HG03442 (cell line): Measurements from ENCODE around the gene UGGT1.

Experiments
- ATAC-seq: cut with Tn5 transposase; IDR thresholded peaks from one replicate; pipeline ENCODE4 v1.9.1; 2021; ENCODE audit warnings: mild to moderate bottlenecking, moderate library complexity; ENCODE audit not compliant: unreplicated experiment

UGGT1 gene

DNA sequence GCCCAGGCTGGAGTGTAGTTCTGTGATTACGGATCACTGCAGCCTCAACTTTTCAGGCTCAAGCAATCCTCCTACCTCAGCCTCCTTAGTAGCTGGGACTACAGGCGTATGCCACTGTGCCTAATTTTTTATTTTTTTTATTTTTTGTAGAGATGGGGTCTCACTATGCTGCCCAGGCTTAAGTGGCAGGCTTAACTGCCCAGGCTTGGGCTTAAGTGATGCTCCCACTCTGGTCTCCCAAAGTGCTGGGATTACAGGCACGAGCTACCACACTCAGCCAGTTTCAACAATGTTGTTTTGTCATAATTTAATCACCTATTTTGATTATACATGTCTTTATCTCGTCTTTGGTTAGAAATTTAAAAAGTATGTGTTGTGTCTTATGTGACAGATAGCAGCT lies 18.2 kb downstream of the UGGT1 start:
- ATAC-seq, result no peak

DNA sequence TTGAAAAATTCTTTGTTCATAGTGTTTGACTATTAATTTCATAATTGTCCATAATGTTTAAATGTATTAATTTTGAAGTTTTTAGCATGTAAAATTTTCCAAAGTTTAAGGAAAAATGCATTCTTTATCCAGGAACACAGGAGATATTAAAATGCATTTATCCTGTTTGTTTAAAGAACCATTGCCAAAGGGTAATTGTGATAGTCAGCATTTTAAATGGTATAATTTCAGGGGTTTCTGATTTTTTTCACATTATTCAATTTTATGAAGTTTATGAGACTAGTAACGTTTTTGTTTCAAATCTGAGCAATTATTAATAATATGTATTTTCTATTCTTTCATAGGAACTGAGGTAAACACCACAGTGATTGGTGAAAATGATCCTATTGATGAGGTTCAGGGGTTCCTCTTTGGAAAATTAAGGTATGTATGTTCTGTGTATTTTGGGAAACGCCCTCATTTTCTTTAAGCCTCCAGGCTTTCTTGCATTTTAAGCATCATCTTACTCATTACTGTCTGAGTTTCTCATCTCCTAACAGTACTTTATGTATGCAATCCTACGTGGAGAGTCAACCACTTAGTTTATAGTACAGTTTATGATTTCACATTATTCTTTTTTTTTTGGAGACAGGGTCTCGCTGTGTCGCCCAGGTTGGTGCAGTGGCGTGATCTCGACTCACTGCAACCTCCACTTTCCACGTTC lies 25.1 kb downstream of the UGGT1 start:
- no peak for ATAC-seq

DNA sequence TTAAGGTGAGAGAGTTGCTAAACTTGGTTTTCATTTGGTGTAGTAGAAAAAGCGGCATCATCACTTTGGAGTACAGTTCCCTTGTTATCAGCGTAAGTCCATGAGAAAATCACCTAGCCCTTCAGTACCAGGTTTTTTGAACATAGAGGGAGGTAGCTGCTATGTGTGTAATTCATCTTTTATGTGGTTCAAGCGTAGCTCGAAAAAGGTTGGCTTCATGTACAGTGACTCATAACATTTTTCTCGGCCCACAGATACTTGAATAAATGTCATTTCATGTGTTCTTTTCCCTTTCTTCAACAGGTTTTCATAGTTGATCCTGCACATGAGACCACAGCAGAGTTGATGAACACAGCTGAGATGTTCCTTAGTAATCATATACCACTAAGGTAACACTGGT lies 43.6 kb downstream of the UGGT1 start:
- ATAC-seq, result no peak

DNA sequence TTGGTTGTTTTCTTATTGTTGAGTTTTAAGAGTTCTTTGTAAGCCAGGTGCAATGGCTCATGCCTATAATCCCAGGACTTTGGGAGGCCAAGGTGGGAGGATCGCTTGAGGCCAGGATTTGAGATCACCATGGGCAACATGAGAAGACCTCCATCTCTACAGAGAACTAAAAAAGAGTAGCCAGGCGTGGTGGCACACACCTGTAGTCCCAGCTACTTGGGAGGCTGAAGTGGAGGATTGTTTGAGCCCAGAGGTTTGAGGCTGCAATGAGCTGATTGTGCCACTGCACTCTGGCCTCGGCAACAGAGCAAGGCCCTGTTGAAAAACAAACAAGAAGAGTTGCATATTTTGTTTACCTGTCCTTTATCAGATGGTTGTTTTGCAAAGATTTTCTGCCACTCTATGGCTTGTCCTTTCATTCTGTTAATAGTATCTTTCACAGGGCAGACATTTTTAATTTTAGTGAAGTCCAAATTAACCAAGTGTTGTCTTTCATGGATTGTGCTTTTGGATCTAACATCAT lies 46.2 kb downstream of the UGGT1 start:
- ATAC-seq, result no peak

DNA sequence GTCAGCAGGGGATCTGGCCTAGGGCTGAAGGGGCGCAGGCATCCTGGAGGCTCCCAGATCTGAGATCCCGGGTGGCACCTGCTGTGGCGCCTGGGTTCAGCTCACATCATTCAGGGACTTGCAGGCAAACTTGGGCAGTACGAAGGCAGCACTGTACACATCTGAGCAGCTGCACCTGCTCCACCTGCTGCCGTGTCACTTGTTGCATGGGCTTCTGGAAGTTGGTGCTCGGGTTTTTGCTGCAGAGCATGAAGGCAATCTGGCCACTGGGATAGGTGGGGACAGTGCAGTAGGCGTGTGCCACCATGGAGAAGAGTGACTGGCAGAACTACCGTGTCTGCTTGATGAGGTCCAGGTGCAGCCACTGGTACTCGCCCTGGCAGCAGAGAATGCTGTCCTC lies 48.6 kb downstream of the UGGT1 start:
- ATAC-seq, result no peak

DNA sequence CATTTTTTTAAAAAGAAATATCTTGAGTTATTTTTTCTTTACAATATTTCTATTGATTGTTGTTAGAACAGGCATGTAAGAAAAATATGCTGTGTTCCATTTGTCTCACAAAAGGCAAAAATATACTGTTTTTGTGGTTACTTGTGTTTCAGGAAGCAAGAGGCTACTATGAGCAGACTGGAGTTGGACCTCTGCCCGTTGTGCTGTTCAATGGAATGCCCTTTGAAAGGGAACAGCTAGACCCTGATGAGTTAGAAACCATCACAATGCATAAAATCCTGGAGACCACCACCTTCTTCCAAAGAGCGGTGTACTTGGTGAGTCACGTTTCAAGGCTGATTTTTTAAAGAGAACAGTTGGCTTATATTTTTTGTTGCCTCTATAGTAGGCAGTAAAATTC lies 54.7 kb downstream of the UGGT1 start:
- ATAC-seq, result no peak

DNA sequence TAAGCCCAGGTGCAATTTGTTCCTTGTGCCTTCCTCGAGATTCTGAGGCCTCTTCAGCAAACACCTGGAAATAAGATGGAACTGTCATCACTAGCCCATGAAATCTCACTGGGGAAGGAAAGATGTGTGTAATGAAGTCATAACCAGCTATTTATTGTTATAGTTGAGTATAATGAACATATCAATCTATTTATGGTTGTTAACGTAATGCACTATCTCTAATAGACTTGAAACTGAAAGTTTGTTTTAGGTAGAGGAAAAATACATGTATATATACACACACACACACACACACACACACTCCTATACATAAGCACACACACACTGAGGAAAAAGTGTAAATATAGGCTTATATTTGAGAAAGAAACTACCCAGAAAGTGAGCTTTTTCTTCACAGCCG lies 62.8 kb downstream of the UGGT1 start:
- ATAC-seq, result no peak

DNA sequence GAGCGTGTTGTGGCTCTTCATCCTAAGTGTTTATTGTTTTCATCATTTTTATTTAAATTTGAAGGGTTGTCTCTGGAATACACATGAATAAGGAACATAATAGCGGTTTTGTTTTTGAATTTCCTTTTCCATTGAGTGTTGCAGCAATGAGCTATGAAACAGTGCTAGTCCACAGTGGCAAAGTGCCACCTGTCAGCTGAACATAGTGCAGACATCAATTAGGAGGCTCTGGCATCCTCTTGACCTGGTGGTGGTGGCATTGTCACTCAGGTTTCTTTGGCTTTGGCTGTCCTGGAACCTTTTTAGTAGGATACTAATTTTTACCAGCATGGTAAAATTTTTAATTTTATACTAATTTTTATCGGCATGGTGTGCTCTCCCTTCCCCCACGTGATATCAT lies 63.2 kb downstream of the UGGT1 start:
- no peak for ATAC-seq

DNA sequence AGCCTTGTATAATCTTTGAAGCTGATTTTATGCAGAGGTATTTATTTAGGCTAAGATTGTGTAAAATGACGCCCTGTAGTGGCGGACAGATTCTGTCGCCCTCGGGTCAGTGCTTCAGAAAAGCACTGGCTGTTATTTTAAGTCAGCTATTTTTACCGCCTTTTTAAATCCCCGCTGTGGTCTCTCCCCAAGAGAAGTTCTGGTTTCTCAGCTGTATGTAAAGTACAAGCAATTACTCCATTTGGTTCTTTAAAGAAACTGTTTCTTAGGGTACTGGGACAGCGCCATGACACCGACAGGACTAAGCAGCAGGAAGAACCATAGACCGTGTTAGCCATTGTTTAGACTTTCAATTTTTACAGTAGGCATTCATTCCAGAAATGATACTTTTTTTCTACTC lies 65.0 kb downstream of the UGGT1 start:
- no peak for ATAC-seq

DNA sequence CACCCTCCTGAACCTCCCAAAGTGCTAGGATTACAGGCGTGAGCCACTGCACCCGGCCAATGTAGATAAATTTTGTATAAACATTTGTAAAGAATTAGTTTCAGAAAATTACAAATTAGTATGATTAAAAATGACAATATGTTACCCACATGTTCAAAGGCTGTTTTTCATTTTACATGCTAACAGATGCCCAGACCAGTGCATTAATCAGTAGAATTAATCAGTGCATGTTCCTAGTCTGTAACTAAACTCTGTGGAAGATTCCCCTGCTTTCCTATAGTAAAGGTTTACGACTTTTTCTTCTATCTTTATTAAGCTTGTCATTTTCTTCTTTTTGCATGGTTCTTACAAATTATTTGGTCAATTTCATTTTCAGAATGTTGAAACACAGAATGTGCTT lies 65.8 kb downstream of the UGGT1 start:
- ATAC-seq, result no peak

DNA sequence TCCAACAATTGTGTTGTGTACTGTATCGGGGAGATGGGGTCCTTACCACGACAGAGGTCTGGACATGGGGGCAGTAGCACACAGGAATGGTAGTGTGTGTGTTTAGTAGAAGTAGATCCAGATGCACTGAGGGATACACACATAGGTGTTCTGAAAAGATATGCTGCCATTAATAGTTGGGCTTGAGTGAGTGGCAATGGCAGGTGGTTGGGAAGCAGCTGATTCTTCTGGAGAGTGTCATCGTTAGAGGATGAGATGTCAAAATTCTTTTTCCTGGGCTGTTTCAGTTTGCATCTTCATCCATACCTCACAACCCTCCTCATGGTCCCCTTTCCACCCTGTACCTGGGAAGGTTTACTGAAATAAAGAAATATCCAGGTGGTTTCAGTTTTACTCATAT lies 66.6 kb downstream of the UGGT1 start:
- no peak for ATAC-seq

DNA sequence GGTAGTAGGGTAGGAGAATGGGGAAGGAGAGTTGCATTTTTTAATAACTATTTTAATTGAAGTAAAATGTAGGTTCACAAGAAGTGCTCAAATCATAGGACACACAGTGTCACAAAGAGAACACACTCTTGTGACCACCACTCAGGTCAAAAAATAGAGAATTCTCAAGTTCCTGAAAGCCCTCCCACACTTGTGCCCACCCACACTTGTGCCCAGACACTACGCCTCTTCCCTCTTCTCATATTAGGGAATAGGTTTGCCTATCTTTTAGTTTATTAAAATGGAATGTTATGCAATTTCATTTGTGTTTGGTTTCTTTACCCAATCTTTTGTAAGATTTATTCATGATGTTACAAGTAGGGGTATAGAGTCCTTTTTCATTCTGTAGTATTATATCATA lies 67.2 kb downstream of the UGGT1 start:
- ATAC-seq, result no peak

DNA sequence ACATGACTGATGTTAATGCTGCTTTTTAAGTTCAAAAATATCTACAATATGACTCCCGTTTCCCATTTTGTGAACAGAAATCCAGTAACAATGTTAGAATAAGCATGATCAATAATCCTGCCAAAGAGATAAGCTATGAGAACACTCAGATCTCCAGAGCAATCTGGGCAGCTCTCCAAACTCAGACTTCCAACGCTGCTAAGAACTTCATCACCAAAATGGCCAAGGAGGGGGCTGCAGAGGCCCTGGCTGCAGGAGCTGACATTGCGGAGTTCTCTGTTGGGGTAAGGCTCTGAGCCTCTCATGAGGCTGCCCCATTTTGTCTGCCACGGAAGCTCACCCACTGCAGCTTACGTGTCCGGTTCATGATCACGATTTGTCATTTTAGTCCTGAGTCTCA lies 68.4 kb downstream of the UGGT1 start:
- no peak for ATAC-seq

DNA sequence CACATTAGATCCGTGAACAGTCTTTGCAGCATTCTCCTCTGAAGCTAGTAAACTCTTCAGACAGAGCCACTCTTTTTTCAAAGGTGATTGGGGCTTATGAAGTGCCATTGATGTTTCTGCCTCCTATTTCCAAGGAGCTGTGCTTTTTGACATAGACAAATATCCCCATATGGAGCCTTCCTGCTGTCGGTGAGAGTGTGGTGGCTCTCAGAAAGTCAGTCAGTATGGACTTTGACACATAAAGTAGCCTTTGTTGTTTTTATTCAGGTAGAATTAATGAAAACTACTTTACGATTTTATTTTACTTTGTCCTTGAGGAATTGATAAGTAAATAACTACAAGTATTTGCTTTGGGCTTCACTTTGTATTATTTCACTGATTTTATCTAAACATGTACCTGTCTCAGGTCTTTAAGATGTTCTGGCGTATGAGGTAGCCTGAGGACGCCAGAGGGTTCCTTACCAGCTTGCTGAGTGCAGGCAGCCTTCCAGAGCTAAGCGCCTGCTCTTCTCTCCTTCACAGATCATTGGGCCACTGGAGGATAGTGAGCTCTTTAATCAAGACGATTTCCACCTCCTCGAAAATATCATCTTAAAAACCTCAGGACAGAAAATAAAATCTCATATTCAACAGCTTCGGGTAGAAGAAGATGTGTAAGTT lies 69.7 kb downstream of the UGGT1 start:
- no peak for ATAC-seq

DNA sequence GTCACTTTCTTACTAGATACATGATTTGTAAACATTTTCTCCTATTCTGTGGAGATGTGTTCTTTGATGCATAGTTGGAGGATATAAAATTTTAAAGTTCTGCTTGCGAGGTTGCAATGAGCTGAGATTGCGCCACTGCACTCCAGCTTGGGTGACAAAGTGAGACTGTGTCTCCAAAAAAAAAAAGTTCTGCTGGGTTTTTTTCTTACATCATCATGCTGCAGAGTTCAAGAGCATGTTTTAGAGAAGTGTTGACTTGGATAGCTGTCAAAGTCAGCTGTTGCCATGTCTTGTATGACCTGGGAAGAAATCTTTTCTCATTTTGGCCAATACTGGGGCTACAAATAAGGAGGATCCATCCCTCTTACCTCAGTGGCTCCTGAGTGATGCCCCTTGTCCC lies 71.3 kb downstream of the UGGT1 start:
- no peak for ATAC-seq

DNA sequence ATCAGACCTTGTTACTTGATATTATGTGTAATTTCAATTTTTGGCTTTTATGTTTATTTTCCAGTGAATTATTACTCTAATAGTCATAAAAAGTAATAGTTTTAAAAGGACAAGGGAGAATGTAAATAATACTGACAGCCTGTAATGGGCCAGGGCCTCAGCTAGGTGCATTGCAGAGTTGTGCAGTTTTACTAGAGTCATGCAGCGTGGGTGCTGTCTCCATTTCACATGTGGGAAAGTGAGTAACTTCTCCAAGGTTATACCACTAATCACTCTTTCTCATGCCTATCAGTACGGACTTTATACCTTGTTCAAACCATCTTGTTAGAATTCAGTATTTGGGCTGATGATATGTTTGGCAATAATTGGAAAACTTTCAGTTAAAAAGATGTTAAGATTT lies 73.3 kb downstream of the UGGT1 start:
- no peak for ATAC-seq

DNA sequence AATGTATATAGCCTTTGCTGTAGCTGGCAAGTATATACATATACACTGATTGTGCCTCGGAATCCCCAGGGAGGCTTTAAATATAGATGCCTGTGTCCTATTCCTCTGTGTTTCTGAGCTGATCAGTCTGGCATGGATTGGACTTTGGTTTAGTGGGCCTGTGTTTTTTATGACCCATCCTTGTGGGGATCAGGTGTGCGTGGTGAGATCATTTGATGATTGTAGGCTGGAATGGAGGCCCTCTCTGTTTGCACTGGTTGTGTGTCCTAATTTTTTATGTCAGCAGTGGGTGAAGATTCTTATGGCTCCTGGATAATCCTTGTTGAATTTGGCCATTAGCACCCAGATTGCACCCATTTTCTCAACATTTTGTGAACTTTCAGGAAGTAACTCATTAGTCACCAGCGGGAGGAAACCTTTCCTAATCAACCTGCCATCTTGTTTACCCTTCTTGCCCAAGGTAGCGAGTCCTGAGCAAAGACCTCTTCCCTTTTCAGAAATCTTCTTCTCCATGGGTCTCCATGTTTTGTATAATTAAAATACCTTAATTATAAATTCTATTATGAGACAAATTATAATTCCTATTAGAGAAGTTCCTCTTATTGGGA lies 75.8 kb downstream of the UGGT1 start:
- no peak for ATAC-seq

DNA sequence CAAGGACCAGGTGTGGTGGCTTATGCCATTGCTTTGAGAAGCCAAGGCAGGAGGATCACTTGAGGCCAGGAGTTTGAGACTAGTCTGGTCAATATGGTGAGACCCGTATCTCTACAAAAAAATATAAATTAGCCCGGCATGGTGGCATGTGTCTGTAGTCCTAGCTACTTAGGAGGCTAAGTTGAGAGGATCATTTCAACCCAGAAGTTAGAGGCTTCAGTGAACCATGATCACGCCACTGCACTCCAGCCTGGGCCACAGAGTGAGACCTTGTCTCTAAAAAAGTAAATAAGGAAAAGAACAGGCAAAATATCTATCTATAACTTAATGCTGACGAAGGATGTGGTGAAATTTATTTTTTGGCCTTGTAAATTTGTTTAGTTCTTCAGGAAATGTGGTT lies 78.1 kb downstream of the UGGT1 start:
- ATAC-seq, result no peak

DNA sequence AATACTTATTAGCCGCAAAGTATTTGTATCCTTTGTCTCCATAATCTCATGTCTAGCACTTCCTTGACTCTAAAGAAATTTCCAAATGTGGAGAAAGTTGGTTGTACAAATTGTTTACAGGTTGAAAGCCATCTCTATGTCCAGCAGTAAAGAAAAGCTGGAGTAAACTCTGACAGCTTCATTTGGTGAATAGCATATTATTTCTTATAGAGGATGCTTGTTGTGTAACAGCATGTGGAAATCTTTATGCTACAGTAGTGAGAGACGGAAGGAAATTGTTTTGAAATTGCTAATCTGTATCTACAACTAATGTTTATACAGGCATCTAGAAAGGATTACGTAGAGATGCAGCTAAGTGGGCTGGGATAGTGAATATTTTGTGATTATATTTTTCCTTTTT lies 78.5 kb downstream of the UGGT1 start:
- ATAC-seq, result no peak

DNA sequence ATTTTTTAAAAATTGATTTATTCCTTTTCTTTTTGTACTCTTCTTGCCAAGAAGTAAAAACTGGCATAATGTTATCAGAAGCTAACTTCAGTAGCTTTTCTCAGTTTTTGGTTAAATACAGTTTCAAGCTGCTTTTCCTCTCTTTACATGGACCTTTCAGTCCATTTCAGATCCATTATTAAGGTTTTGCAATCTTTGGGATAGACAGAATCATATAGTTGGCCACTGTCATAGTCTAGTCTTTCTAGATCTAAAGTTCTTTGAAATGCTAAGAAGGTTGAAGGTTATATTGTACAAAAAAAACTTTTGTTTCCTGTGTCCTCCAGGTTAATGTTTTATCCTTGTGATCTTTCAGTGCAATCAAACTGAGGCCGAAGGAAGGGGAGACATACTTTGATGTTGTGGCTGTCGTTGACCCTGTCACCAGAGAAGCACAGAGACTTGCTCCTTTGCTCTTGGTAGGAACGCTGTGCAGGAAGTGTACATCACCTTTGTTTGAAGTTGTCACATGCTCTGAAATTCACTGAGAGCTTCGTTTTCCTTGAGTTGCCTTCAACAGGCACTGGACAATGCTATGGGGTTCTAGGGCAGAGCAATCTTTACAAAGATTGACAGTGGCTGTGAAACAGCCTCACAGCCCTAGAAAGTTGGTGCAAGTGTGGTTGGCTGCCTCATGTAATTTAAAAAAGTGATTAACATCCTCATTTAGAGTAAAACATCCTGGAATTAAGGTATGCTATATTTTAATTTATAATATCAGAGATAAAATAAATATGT lies 79.1 kb downstream of the UGGT1 start:
- no peak for ATAC-seq

DNA sequence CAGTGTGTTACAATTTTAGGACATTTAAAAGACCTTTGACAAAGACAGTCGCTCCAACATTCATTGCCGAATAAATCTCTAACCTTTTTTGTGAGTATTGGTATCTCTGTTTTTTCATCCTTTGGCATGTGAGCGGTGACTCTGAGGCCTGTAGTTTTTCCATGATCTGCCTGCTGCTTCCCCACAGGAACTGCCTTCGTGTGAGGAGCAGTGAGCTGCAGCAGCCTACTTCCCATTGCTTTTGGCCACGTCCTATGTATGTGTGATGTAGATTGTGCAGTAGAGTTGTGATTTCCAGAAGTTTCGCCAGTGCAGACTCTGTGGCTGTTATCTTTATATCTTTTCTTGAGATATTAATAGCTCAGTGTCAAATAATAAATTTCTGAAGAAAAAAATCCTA lies 79.8 kb downstream of the UGGT1 start:
- ATAC-seq, result no peak

DNA sequence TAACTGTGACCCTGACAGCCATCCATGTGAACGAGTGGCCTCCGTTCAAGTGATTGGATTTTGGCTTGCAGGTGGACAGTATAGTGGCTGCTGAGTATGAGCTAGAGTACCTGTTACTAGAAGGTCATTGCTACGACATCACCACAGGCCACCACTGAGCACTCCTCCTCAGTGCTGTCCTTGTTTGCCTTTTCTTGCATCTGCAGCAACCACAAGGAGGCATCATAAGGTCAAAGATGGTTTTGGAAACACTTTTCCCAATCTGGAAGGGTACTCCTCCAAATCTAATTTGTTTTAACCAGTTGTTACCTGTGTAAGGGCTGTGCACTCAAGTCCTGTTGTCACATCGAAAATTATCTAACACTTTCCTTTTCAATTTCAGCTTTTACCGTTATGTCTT lies 81.2 kb downstream of the UGGT1 start:
- ATAC-seq, result no peak
